Tibial nerve (tissue), 4 donors: Measurements from ENCODE around the gene PGAM2. TPM values are rescaled to one million over a fixed set of nuclear protein-coding genes. Genes with fewer than 3 reads are reported as not detected.
"Not testable (repeated sequence)": the region's sequence is repeated elsewhere in the genome, so short reads cannot be mapped to it uniquely, and the experiment has no call there.

Experiments
- DNase-seq, 2 donors: peaks; one replicate each; pipeline ENCODE4 v3.0.0-alpha.2; 2019; ENCODE audit warnings: low spot score in 2 of 2
- H3K27ac ChIP-seq, 4 donors: fragments of 200-600 bp; sonication (generic) in 3 of 4; one replicate each; pipeline ENCODE4 v1.5.1; 2017 to 2019; ENCODE audit warnings: mild to moderate bottlenecking in 1 of 4
- H3K27me3 ChIP-seq, 2 donors: fragments of 200-600 bp; sonication (generic) in 1 of 2; one replicate each; pipeline versions ENCODE4 v1.5.1 to v1.6.0; 2017 to 2019
- H3K36me3 ChIP-seq, 3 donors: fragments of 200-600 bp; sonication (generic); one replicate each; pipeline ENCODE4 v1.5.1; 2018 to 2019
- H3K4me1 ChIP-seq, 4 donors: fragments of 200-600 bp; sonication (generic) in 3 of 4; one replicate each; pipeline ENCODE4 v1.5.1; 2017 to 2019
- H3K4me3 ChIP-seq, 4 donors: fragments of 200-600 bp; sonication (generic) in 3 of 4; one replicate each; pipeline ENCODE4 v1.5.1; 2017 to 2019; ENCODE audit warnings: mild to moderate bottlenecking in 1 of 4, moderate library complexity in 1 of 4
- H3K9me3 ChIP-seq, 4 donors: fragments of 200-600 bp; sonication (generic) in 3 of 4; one replicate each; pipeline ENCODE4 v1.5.1; 2017 to 2019
- EP300 ChIP-seq, 2 donors: sonication (generic); formaldehyde crosslinking; IDR thresholded peaks; one replicate each; pipeline ENCODE4 v1.6.1; 2017; ENCODE audit warnings: antibody characterized with exemption in 2 of 2, mild to moderate bottlenecking in 1 of 2
- POLR2A ChIP-seq, 2 donors: fragments of 450-650 bp; IDR thresholded peaks; one replicate each; pipeline ENCODE4 v1.6.1; 2017; ENCODE audit warnings: antibody characterized with exemption in 2 of 2, mild to moderate bottlenecking in 2 of 2, moderate library complexity in 2 of 2
- WGBS, 2 donors: methylation state at CpG; one replicate each; pipeline ENCODE4 v1.1.5; 2018; 5-methylcytosine and 5-hydroxymethylcytosine counted together
- total RNA-seq, 4 donors: library from RNA; depleted of rRNA; stranded (reverse); fragments of >200 nt; gene quantifications; one replicate each; pipeline ENCODE4 v1.1.0, GENCODE V29; 2016

The PGAM2 gene
- total RNA-seq, 4 donors from 2014 or later, result 0.98 TPM; not detected in 3

DNA sequence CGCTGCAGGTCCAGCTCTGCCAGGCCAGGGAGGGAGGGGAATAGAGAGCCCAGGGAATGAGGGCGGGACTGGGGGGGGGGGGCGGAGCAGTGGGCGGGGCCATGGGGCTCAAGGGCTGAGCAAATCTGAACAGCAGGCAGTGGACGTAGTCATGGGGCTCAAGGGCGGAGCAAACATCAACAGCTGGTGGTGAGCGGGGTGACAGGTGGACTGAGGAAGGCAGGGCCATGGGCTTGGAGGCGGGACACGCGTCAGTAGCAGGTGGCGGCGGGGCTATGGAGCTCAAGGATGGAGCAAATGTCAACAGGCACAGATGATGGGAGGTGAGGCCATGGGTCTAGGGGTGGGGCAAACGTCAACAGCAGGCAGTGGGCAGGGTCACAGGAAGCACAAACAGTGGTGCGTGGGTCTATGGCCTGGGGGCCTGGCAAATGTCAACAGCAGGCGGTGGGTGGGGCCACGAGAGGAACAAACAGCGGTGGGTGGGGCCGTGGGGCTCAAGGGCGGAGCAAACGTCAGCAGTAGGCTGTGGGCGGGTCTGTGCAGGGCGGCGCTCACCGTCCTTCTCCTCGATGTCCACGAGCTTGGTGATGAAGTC is 26.3 kb downstream of the PGAM2 start:
- TF ChIP-seq POLR2A (IDR thresholded peaks at IDR 0.05) (peak in 1 of 2 donors; percentile 22), EP300 (IDR thresholded peaks at IDR 0.05) (peak in 1 of 2 donors; percentile 31)
- WGBS, 2 donors, result 0 to 2% methylated on average over 4 to 15 of the region's 26 CpGs
- H3K4me1 ChIP-seq, result peaks cover 0 to 11% (median 4%) of the 10 kb centered on the region in 4 donors
- H3K36me3 ChIP-seq, H3K27me3 ChIP-seq, H3K9me3 ChIP-seq: not testable (repeated sequence)
- peak; percentile 88 to 89 for DNase-seq
- peak overlapping the region; percentile 74 to 88 (median 87) for H3K27ac ChIP-seq
- H3K4me3 ChIP-seq, result peak overlapping the region; percentile 27 to 50 (median 33)

DNA sequence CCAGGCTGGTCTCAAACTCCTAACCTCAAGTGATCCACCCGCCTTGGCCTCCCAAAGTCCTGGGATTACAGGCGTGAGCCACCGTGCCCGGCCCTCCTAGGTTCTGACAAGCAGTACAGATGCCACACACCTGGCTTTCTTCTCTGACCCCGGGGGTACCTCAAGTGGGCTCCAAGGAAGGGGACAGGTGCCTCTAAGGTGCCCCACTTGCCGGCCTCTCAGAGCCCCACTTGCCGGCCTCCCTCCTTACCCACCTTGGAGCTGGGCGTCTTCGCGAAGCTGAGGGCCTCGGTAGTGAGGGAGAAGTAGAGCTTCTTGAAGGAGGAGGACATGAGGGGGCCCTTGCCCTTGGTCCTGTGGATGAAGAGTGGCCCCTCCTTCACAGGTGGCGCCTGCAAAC is 26.8 kb downstream of the PGAM2 start:
- 69% methylated on average over 8 of the region's 12 CpGs; no CpG with 5 or more reads in 1 of the 2 donors for WGBS, 2 donors
- H3K4me1 ChIP-seq, H3K4me3 ChIP-seq, H3K9me3 ChIP-seq, H3K27me3 ChIP-seq, H3K36me3 ChIP-seq, DNase-seq: not testable (repeated sequence)
- peak overlapping the region in 1 of 4 donors; percentile 47 for H3K27ac ChIP-seq

DNA sequence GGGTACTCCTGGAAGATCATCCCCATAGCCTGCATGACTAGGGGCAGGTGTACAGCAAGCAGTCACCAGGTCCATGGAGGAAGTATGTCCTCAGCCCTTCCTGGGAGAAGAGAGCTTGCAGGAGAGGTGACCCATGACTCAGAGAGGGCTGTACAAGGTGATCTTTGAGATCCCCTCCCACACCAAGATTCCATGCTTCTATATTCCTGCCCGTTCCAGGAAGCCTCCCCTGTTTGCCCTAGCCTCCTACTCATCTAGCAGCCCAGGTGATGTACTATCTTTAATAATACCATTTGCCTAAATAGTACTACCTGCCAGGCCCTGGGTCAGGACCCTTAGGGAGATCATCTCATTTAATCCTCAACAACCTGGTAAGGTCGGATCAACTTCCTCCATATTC is 27.4 kb downstream of the PGAM2 start:
- not testable (repeated sequence) for H3K4me3 ChIP-seq, H3K9me3 ChIP-seq, H3K36me3 ChIP-seq, H3K27me3 ChIP-seq, H3K4me1 ChIP-seq, DNase-seq
- H3K27ac ChIP-seq, result peak overlapping the region in 2 of 4 donors; percentile 19 to 47
- WGBS, 2 donors, result 63 to 81% methylated on average over 2 of the region's 2 CpGs

DNA sequence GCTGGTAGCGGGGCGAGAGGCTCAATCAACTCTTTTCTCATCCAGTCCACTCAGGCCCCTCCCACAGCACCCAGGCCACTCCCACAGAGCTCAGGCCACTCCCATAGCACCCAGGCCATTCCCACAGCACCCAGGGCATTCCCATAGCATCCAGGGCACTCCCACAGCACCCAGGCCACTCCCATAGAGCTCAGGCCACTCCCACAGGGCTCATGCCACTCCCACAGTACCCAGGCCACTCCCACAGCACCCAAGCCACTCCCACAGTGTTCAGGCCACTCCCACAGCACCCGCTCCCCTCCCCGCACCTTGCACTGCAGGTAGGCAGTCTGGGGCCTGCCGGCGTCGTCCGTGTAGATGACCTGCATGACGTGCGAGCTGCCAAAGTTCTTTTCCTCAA is 29.0 kb downstream of the PGAM2 start:
- not testable (repeated sequence) for DNase-seq, H3K27me3 ChIP-seq, H3K36me3 ChIP-seq, H3K4me3 ChIP-seq, H3K27ac ChIP-seq, H3K9me3 ChIP-seq, H3K4me1 ChIP-seq
- WGBS, 2 donors, result 43 to 44% methylated on average over 4 to 7 of the region's 10 CpGs

DNA sequence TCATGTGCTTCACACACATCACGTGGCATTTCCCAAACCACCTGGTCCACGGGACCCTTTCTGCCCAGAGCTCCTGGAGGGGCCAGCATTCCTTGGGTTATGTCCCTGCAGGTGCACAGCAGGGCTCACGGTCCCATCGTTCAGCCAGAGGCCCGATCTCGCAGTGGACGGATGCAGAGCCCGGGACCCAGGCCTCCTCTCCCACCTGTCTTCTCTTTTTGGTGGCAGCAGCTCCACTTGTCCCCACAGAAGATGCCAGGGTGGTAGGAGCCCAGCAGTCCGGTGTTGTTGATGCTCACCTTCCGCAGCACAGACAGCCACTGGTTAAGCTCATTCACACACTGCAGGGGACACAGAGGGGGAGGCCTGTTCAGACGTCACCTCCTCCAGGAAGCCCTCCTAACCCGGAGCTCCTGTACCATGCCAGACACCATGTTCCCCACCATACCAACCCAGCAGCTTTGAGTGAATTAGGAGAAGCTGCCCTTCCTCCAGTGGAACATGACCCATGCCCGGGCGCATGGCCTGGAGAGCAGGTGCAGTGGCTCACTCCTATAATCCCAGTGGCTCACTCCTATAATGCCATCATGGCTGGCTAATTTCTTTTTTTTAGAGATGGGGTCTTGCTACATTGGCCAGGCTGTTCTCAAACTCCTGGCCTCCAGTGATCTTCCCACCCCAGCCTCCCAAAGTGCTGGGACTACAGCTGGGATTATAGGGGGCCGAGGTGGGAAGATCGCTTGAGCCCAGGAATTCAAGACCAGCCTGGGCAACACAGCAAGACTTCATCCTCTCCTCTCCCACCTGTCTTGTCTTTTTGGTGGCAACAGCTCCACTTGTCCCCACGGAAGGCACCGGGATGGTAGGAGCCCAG is 31.2 kb downstream of the PGAM2 start:
- not testable (repeated sequence) for H3K27ac ChIP-seq, H3K4me1 ChIP-seq, DNase-seq, H3K27me3 ChIP-seq, H3K36me3 ChIP-seq, H3K9me3 ChIP-seq, H3K4me3 ChIP-seq
- WGBS, 2 donors, result 86% methylated on average over 13 to 15 of the region's 18 CpGs

DNA sequence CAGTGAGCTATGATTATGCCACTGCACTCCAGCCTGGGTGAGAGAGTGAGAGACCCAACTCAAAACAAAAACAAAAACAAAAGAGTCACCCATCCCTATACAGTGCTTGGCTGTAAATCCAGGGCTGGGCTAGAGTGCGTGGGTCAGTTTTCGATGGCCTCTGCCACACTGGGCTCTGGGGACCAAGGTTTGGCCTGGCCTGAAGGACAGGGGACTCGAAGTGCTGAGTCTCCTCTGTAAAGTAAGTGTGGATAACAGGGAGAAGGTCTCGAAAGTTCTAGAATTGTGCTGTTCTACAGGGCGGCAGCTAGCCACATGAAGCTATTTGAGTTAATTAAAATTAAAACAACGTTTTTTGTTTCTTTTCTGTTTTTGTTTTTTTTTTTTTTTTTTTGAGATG is 33.3 kb downstream of the PGAM2 start:
- not testable (repeated sequence) for H3K27me3 ChIP-seq, H3K36me3 ChIP-seq, H3K4me3 ChIP-seq, H3K4me1 ChIP-seq, DNase-seq, H3K9me3 ChIP-seq, H3K27ac ChIP-seq
- WGBS, 2 donors, result 76% methylated on average over 6 of the region's 6 CpGs

DNA sequence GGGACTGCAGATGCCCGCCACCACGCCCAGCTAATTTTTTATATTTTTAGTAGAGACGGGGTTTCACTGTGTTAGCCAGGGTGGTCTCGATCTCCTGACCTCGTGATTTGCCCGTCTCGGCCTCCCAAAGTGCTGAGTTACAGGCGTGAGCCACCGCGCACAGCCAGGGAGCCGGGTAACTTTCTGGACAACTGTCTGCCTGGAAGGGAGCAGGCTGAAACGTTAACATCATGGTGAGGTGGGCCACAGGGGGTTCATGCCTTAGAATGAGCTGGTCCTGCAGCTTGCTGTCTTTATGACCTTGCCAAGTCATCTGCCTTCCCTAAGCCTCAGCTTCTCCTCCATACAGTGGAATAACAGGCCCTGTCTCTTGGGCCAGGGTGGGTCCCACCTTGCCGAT is 34.0 kb downstream of the PGAM2 start:
- not testable (repeated sequence) for H3K27me3 ChIP-seq, H3K4me3 ChIP-seq, H3K36me3 ChIP-seq, H3K9me3 ChIP-seq, H3K4me1 ChIP-seq, H3K27ac ChIP-seq, DNase-seq
- 82 to 91% methylated on average over 12 of the region's 13 CpGs for WGBS, 2 donors

DNA sequence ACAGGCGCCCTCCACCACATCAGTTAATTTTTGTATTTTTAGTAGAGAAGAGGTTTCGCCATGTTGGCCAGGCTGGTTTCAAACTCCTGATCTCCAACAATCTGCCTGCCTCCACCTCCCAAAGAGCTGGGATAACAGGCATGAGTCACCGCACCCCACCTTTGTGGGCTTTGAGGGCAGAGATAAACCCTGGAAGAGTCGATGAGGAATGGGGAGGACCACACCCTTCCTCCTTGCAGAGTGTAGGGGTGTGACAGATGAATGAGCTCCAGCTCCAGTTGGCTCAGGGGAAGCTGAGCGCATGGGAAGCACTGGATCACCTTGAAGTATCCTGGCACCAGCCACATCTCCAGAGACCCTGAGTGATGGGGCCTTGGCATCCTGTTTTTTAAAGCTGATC is 35.3 kb downstream of the PGAM2 start:
- not testable (repeated sequence) for H3K4me3 ChIP-seq
- WGBS, 2 donors, result no CpG with 5 or more reads among the region's 5 CpGs

DNA sequence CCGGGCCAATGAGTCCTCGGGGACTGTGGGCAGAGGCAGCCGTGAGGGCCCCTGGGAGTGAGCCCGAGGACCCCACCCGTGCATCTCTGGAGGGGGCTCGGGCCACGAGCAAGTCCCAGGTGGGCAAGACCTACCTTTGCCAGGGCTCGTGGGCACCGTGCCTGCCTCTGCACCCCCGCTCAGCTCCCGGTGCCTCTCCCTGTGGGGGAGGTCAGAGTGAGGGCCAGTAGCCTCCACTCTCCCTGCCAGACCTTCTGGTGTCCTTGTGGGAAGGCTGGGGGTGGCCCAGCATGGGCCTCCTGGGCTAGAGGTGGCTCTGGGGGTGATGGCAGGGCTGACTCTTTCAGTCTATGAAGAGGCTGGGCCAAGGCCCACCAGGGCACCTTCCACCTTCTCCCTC is 35.9 kb downstream of the PGAM2 start:
- not testable (repeated sequence) for H3K27ac ChIP-seq, DNase-seq, H3K36me3 ChIP-seq, H3K4me3 ChIP-seq, H3K9me3 ChIP-seq, H3K4me1 ChIP-seq, H3K27me3 ChIP-seq
- 65 to 72% methylated on average over 2 to 4 of the region's 11 CpGs for WGBS, 2 donors

More for the DNA sequence above, 35.3 kb downstream of the PGAM2 start:
- H3K27me3 ChIP-seq, H3K4me1 ChIP-seq, H3K27ac ChIP-seq, H3K9me3 ChIP-seq, H3K36me3 ChIP-seq, DNase-seq: not testable (repeated sequence)

DNA sequence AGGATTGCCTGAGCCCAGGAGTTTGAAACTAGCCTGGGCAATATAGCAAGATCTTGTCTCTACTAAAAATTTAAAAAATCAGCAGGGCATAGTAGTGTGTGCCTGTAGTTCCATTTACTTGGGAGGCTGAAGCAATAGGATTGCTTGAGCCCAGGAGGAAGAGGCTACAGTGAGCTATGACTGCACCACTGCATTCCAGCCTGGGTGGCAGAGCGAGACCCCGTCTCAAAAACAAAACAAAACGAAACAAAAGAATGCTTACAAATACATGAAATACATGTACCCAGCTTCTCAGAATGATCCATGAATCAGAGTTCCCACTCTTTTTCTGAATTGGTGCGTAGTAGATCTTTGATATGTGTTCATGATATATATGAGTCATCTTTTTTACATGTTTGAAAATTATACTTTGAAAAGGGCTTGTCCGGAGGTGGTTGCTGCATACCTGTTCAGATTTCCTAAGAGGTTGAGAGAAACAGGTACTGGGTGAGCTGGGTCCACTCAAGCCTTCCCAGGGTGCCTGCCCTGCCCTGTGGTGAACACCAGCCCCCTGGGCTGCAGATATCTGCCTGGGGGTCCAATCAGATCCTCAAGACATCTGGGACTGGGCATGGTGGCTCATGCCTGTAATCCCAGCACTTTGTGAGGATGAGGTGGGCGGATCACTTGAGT is 42.4 kb downstream of the PGAM2 start:
- not testable (repeated sequence) for H3K27me3 ChIP-seq, DNase-seq, H3K4me3 ChIP-seq, H3K9me3 ChIP-seq, H3K36me3 ChIP-seq, H3K27ac ChIP-seq
- H3K4me1 ChIP-seq, result peaks cover 0 to 17% (median 0%) of the 10 kb centered on the region in 4 donors
- WGBS, 2 donors, result 63 to 77% methylated on average over 5 to 6 of the region's 6 CpGs

DNA sequence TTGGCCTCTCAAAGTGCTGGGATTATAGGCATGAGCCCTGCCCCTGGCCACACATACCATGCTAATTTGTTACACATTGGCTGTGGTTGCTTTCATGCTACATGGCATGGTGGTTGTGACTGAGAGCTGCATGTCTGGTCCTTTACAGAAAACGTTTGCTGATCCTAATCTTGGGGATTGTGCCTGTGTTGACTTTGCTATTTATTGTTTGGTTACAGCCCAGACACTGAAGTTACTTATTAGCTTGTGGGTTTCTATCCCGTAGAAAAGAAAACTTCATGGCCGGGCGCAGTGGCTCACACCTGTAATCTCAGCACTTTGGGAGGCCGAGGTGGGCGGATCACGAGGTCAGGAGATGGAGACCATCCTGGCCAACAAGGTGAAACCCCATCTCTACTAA is 43.3 kb downstream of the PGAM2 start:
- not testable (repeated sequence) for DNase-seq, H3K4me3 ChIP-seq, H3K36me3 ChIP-seq, H3K27ac ChIP-seq, H3K27me3 ChIP-seq, H3K9me3 ChIP-seq
- peaks cover 0 to 24% (median 0%) of the 10 kb centered on the region in 4 donors for H3K4me1 ChIP-seq
- 90 to 93% methylated on average over 6 of the region's 7 CpGs for WGBS, 2 donors

DNA sequence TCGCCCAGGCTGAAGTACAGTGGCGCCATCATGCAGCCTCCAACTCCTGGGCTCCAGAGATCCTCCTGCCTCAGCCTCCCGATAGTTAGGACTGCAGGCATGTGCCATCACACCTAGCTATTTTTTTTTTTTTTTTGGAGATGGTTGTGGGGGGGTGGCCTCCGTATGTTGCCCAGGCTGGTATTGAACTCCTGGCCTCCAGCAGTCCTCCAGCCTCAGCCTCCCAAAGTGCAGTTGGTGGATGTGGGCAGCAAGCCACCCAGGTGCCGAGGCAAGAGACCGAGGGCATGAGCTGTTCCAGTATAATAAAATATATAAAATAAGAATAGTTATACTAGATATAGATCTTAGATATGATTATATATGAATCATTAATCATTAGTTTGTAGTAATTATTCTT is 45.5 kb downstream of the PGAM2 start:
- 75 to 87% methylated on average over 6 of the region's 6 CpGs for WGBS, 2 donors
- H3K4me3 ChIP-seq, H3K36me3 ChIP-seq, H3K9me3 ChIP-seq, DNase-seq, H3K27me3 ChIP-seq: not testable (repeated sequence)
- H3K4me1 ChIP-seq, result peaks cover 0 to 24% (median 0%) of the 10 kb centered on the region in 4 donors
- H3K27ac ChIP-seq, result peak overlapping the region; percentile 76 to 87 (median 82)
